IPS-18c (cell line): Measurements from ENCODE around the gene BTBD2.
"Not testable (repeated sequence)": the region's sequence is repeated elsewhere in the genome, so short reads cannot be mapped to it uniquely, and the experiment has no call there.

Source experiments
- H3K4me3 ChIP-seq: 2 replicates; pipeline ENCODE4 v1.7.0; 2013; ENCODE audit warnings: low read depth, mild to moderate bottlenecking, low read length, moderate library complexity; ENCODE audit not compliant: insufficient read depth
- H3K9me3 ChIP-seq: one replicate; pipeline ENCODE4 v1.6.1; 2013; ENCODE audit warnings: mild to moderate bottlenecking, low read length, moderate library complexity; ENCODE audit not compliant: control insufficient read depth, insufficient read depth

BTBD2 gene

DNA sequence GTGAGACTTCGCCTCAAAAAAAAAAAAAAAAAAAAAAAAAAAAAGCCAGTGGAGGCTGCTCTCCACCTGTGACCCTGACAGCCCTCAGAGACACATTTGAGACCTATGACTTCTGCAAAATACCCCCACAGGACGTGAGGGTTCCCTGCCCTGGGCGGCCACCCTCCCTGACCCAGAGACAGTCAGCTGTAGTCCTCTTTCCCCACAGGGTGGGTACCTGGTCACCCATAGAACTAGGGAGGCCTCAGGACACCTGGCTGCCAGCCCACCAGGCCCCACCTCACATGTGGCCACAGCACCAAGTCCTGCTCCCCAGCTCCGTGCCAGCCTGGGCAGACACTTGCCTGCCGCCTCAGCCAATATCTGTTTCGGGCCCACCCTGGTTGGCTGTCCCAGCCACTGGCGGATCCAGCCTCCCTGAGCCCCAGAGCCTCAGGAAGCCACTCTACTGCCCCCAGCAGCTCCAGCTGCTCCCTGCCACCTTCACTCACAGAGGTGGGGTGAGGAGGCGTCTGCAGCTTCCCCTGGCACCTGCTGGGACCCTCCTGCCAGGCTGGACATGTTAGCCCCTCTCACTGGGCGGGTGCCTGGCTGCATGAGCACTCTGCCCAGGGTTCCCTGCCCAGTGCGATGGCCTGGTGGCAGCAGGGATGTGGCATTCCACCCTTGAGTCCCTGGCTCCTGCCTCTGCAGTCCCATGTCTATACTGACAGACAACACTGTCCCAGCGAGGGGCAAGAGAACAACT lies 28.6 kb upstream of the BTBD2 start:
- Histone ChIP-seq H3K9me3 (no peaks in the 10 kb centered on the region), H3K4me3 (no peak overlapping the region)

- Histone ChIP-seq H3K9me3 (no peaks in the 10 kb centered on the region), H3K4me3 (no peak overlapping the region)
Measured at GRCh38 chr19:2043251-2043641, 27.7 kb upstream of the BTBD2 start.

DNA sequence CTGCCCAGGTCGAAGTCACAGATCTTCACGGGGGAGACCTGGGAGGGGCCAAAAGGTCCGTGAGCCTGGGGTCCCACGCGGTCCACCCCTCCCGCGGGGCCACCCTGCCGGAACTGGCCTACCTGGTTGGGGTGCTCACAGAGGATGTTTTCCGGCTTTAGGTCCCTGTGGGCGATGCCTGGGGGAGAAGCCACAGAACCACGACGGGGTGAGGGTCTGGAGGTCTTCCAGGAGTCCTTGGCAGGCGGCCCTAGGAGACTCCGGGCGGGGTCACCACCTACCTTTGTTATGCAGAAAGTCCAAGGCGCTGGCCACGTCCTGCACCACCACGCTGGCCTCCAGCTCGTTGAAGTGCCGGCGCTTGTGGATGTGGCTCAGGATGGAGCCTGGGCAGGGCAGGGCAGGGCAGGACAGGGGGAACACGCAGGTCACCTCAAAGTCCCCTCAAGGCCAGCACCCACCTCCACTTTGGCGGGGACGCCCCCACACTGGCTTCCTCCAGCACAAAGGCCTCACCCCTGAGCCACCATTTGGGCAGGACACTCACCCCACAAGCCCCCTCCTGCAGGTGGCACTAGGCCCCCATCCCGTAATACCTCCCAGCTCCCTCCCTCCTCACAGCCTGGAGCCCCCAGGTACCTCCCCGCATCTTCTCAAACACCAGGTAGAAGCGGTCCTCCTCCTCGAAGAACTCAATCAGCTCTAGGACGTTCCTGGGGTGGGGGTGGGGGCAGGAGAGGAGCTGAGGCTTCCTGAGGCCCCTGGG lies 27.2 kb upstream of the BTBD2 start:
- H3K4me3 ChIP-seq, result peak overlapping the region; percentile 41
- no peaks in the 10 kb centered on the region for H3K9me3 ChIP-seq

DNA sequence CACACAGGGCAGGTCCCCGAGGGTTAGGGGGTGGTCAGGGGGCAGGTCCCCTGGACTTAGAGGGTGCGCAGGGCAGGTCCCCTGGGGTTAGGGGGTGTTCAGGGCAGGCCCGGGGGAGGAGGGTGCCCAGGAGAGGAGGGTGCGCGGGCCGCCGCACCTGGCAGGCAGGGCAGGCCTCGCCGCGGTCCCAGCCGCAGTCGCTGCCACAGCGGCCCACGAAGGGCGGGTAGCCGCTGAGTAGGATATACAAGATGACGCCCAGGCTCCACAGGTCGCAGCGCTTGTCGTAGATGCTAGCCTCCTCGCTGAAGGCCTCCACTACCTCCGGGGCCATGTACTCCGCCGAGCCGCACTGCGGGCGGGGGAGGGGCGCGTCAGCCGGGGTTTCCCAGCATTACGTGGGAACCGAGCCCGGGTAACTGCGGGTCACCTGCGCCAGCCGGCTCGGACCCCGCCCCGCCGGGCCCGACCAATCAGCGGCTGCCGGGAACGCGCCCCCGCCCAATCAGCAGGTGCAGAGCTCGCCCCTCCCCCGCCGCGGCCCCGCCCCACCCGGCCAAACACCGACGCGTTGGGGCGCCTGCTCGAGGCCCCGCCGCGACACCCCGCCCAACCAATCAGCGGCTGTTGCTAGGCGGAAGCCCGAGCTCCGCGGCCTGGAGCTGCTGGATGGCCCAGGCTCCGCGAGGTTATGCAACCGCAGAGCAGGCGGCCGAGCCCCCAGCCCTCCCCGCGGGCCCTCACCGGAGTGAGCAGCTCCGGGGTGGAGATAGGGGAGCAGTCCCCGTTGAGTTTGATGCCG lies 26.4 kb upstream of the BTBD2 start:
- no peaks in the 10 kb centered on the region for H3K9me3 ChIP-seq
- H3K4me3 ChIP-seq, result peak overlapping the region; percentile 41

DNA sequence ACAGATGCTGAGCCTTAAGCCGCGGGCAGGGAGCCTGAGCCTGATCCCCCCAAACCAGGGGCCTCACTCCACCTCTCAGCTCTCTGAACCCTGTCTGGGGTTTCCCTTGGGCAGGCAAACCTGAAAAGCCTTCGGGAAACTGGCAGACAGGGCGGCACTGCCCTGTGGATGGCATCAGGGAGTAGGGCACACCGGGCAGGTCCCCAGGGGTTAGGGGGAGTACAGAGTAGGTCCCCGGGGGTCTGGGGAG lies 25.8 kb upstream of the BTBD2 start:
- no peak overlapping the region for H3K4me3 ChIP-seq
- no peaks in the 10 kb centered on the region for H3K9me3 ChIP-seq

- no peak overlapping the region for H3K4me3 ChIP-seq
- peaks cover 2% of the 10 kb centered on the region for H3K9me3 ChIP-seq
Measured at GRCh38 chr19:2040647-2041432, 25.3 kb upstream of the BTBD2 start.

DNA sequence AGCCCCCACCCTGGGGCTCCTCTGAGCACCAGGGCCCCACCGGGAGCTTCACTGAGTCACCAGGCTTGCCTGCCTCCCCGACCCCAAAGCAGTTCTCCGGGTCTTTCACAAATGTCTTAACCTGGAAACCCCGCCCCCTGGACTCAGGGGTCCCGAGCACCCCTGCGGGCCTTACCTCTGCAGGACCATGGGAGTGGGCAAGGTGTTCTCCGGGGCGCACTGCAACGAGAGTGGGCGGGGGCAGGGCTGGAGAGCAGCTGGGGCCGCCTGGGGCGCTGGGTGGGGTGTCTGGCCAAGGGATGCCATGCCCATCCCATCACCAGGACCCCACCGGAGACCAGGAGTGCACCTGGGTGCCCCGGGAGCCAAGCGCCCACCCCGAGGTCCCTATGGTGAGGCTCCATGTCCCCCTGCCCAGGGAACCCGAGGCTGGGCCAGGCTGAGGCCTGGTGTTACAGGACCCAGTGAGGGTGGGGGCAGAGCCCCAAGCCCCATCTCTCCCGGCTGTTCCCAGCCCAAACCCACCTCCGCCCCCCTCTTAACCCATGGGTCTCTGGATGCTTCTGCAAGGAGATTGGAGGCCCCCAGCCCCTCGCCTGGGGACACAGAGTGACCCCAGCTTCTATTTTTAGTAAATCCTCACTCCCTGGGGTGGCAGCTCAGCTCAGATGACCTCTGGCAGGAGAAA lies 24.6 kb upstream of the BTBD2 start:
- Histone ChIP-seq H3K4me3 (no peak overlapping the region), H3K9me3 (peaks cover 2% of the 10 kb centered on the region)

GRCh38 chr19:2039089-2039958 lies 23.8 kb upstream of the BTBD2 start:
- Histone ChIP-seq H3K4me3 (no peak overlapping the region), H3K9me3 (peaks cover 2% of the 10 kb centered on the region)

DNA sequence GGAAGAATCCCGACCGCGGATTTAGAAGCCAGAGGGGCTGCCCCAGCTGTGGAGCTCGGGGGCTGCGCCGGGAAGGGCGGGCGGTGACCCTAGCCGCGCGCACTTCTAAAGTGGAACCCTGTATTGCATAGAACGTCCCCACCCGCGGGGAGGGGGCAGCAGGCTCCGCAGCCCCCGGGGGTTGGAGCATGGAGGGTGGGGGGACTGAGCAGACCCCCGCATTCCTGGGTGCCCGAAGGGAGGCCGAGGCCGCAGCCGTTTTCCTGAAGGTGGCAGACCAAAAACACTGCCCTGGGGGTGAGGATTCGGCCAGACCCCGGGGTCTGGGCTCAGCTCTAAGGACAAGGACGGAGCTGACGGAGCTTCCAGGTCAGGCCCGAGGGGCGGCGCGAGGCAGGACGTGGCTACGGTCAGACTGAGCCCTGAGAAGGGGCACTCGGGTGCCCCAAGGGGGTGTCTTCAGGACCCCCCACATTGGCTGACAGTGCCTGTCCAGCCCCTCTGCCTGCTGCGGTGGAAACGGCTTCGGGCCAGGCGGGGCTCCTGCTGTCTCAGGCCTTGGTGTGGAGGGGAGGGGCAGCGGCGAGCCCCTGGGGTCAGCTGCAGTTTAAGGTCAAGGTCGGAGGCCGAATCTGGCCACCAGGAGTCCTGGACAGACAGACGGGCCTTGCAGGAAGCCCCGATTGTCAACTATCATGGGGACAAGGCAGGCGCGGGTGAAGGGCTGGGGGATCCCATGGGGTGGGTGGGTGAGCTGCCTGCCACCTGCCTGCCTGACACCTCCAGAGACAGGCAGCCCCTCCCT lies 23.0 kb upstream of the BTBD2 start:
- Histone ChIP-seq H3K9me3 (peaks cover 2% of the 10 kb centered on the region), H3K4me3 (no peak overlapping the region)

DNA sequence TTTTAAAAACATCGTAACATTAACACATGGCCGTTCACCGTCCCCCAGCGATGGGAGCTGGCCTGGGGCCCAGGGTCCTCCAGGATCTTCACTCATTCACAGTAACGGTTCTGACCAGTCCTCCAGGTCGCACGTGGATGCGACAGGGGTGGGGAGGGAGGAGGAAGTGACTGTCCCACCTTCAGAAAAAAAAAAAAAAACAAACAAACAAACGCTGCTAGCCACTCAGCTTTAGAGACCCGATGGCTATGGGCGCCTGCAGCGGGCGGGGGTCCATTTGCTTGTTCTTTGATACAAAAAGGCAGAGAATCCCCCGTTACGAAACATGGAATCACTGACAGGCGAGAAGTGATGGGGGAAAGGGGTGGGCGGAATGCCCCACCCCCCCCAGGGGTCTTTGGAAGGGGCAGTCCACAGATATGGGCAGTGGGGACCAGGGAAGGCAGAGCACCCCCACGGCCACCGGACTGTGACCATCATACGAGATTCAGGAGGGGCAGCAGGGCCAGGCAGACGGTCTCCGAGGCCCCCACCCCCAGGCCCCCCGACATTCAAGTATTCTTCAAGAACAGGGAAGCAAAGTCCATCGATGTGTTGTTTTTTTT lies 22.2 kb upstream of the BTBD2 start:
- H3K4me3 ChIP-seq, result no peak overlapping the region
- peaks cover 2% of the 10 kb centered on the region for H3K9me3 ChIP-seq

GRCh38 chr19:2036424-2036823 lies 20.9 kb upstream of the BTBD2 start:
- H3K4me3 ChIP-seq, result no peak overlapping the region
- peaks cover 2% of the 10 kb centered on the region for H3K9me3 ChIP-seq

GRCh38 chr19:2035590-2035991 lies 20.1 kb upstream of the BTBD2 start:
- Histone ChIP-seq H3K4me3 (0 out of 2 replicates have a peak overlapping the region, but pooled peaks have one; percentile 17), H3K9me3 (peaks cover 2% of the 10 kb centered on the region)

- Histone ChIP-seq H3K9me3 (peaks cover 2% of the 10 kb centered on the region), H3K4me3 (0 out of 2 replicates have a peak overlapping the region, but pooled peaks have one; percentile 17)
Measured at GRCh38 chr19:2034729-2035589, 19.4 kb upstream of the BTBD2 start.

DNA sequence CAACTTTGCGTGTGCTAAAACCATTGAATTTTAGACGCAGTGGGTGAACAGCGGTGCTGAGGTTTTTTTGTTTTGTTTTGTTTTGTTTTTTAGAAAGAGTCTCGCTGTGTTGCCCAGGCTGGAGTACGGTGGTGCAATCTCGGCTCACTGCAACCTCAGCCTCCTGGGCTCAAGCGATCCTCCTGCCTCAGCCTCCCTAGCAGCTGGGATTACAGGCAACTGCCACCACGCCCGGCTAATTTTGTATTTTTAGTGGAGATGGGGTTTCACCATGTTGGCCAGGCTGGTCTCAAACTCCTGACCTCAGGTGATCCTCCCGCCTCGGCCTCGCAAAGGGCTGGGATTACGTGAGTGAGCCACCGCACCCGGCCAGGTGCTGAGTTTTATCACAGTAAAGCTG lies 18.7 kb upstream of the BTBD2 start:
- not testable (repeated sequence) for H3K9me3 ChIP-seq, H3K4me3 ChIP-seq
